Measurements from ENCODE around the gene PHF19.

DNA sequence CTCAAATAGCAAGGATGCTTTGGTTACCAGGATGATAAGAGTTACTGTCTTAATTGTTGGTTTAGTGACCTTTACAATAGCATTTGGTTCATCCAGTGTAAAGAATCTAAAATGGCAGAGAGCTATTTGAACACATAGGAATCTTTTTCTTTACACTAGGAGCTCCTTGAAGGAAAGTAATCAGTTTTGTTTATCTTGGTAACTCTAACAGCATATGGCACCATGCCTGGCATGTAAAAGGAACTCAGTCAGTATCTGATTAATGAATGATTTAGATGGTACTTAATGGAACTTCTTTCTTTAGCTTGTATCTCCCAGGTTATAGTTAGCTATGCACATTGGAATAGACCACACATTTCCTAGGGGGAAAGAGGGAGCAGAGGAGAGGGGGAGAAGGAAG is 44.2 kb downstream of the PHF19 start:
- TF ChIP-seq CTCF (IDR thresholded peaks at IDR 0.05) (no peak), SIN3A (IDR thresholded peaks at IDR 0.05; ENCODE audit: borderline replicate concordance, low read depth, low read length) (no peak), RXRA (IDR thresholded peaks at IDR 0.05; ENCODE audit: borderline replicate concordance, low read depth) (no peak)
- TF ChIP-seq, protein P1, sequence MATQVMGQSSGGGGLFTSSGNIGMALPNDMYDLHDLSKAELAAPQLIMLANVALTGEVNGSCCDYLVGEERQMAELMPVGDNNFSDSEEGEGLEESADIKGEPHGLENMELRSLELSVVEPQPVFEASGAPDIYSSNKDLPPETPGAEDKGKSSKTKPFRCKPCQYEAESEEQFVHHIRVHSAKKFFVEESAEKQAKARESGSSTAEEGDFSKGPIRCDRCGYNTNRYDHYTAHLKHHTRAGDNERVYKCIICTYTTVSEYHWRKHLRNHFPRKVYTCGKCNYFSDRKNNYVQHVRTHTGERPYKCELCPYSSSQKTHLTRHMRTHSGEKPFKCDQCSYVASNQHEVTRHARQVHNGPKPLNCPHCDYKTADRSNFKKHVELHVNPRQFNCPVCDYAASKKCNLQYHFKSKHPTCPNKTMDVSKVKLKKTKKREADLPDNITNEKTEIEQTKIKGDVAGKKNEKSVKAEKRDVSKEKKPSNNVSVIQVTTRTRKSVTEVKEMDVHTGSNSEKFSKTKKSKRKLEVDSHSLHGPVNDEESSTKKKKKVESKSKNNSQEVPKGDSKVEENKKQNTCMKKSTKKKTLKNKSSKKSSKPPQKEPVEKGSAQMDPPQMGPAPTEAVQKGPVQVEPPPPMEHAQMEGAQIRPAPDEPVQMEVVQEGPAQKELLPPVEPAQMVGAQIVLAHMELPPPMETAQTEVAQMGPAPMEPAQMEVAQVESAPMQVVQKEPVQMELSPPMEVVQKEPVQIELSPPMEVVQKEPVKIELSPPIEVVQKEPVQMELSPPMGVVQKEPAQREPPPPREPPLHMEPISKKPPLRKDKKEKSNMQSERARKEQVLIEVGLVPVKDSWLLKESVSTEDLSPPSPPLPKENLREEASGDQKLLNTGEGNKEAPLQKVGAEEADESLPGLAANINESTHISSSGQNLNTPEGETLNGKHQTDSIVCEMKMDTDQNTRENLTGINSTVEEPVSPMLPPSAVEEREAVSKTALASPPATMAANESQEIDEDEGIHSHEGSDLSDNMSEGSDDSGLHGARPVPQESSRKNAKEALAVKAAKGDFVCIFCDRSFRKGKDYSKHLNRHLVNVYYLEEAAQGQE (IDR thresholded peaks at IDR 0.05; ENCODE audit: low read depth, low read length), result no peak
